ENCODE data around the gene EHBP1L1.

- TF ChIP-seq CTCF (conservative IDR thresholded peaks at IDR 0.05; ENCODE audit: low read length), result no peak
- TF ChIP-seq EZH2phosphoT487 (IDR thresholded peaks at IDR 0.05; ENCODE audit: borderline replicate concordance, low read depth, low read length), result no peak
These were observed 33.8 kb downstream of the EHBP1L1 start for GRCh38 chr11:65609665-65610064.

Measured in OCI-LY7 (cell line).